ENCODE data around the gene ACBD4. TPM values are rescaled to one million over a fixed set of nuclear protein-coding genes. Genes with fewer than 3 reads are reported as not detected.

The ACBD4 gene
- total and polyA plus RNA-seq, 2 of the 13 experiments (the other 11 are each of a cell fraction or from before 2014, with no cell fraction given) = 16.1 to 26.9 TPM

GRCh38 chr17:45131616-45132319 lies 3.7 kb upstream of the ACBD4 start (continued):
- TF ChIP-seq KLF12 (CRISPR knock-in tag; IDR thresholded peaks at IDR 0.05; ENCODE audit: borderline replicate concordance) = 0 out of 2 replicates have a peak, but pooled peaks have one; percentile 22
- no peak for TF ChIP-seq SMC3 (IDR thresholded peaks at IDR 0.05; ENCODE audit: low read length)
- 0 out of 2 replicates have a peak, but pooled peaks have one; percentile 18 for TF ChIP-seq ZBTB10 (CRISPR knock-in tag; IDR thresholded peaks at IDR 0.05; ENCODE audit: borderline replicate concordance)
- TF ChIP-seq GABPA (IDR thresholded peaks at IDR 0.05; ENCODE audit: low read depth, low read length) = no peak
- no peak for TF ChIP-seq GABPA (CRISPR knock-in tag; IDR thresholded peaks at IDR 0.05; ENCODE audit: low read depth)
- TF ChIP-seq ZNF710 (CRISPR knock-in tag; IDR thresholded peaks at IDR 0.05; ENCODE audit: borderline replicate concordance) = no peak
- no peak for TF ChIP-seq FOXJ3 (CRISPR knock-in tag; IDR thresholded peaks at IDR 0.05; ENCODE audit: borderline replicate concordance)
- no peak for TF ChIP-seq ZFAT (CRISPR knock-in tag; conservative IDR thresholded peaks at IDR 0.05)
- no peak for TF ChIP-seq HES4 (CRISPR knock-in tag; IDR thresholded peaks at IDR 0.05; ENCODE audit: borderline replicate concordance)
- 0 out of 2 replicates have a peak, but pooled peaks have one; percentile 14 for TF ChIP-seq SPEN (CRISPR knock-in tag; IDR thresholded peaks at IDR 0.05; ENCODE audit: low read depth)
- TF ChIP-seq JARID2 (CRISPR knock-in tag; IDR thresholded peaks at IDR 0.05; ENCODE audit: insufficient replicate concordance) = no peak
- no peak for TF ChIP-seq NFIB (CRISPR knock-in tag; IDR thresholded peaks at IDR 0.05; ENCODE audit: borderline replicate concordance)
- TF ChIP-seq ARID4A (CRISPR knock-in tag; IDR thresholded peaks at IDR 0.05; ENCODE audit: borderline replicate concordance) = no peak
- TF ChIP-seq ZNF292 (CRISPR knock-in tag; IDR thresholded peaks at IDR 0.05; ENCODE audit: borderline replicate concordance, low read depth) = 0 out of 2 replicates have a peak, but pooled peaks have one; percentile 62
- no peak for TF ChIP-seq ZNF672 (CRISPR knock-in tag; IDR thresholded peaks at IDR 0.05)
- TF ChIP-seq NFE2 (CRISPR knock-in tag; IDR thresholded peaks at IDR 0.05) = no peak
- no peak; the same call in 1 of the 2 replicates for TF ChIP-seq HINFP (CRISPR knock-in tag; IDR thresholded peaks at IDR 0.05; ENCODE audit: low read depth)
- TF ChIP-seq HNRNPK (IDR thresholded peaks at IDR 0.05; ENCODE audit: low read depth, low read length, poor library complexity, severe bottlenecking) = peak; percentile 48
